Suprapubic skin (tissue), 4 donors: Measurements from ENCODE around the gene DNAH3. TPM values are rescaled to one million over a fixed set of nuclear protein-coding genes. Genes with fewer than 3 reads are reported as not detected.
"Not testable (repeated sequence)": the region's sequence is repeated elsewhere in the genome, so short reads cannot be mapped to it uniquely, and the experiment has no call there.

ENCODE experiments used
- DNase-seq, 2 donors: peaks; one replicate each; pipeline ENCODE4 v3.0.0-alpha.2; 2019; ENCODE audit warnings: low spot score in 2 of 2
- H3K27ac ChIP-seq: fragments of 200-600 bp; sonication (generic); one replicate; pipeline ENCODE4 v1.5.1; 2019
- H3K27me3 ChIP-seq: fragments of 200-600 bp; sonication (generic); one replicate; pipeline ENCODE4 v1.5.1; 2019
- H3K36me3 ChIP-seq: fragments of 200-600 bp; sonication (generic); one replicate; pipeline ENCODE4 v1.5.1; 2019
- H3K4me1 ChIP-seq: fragments of 200-600 bp; sonication (generic); one replicate; pipeline ENCODE4 v1.5.1; 2019
- H3K4me3 ChIP-seq: fragments of 200-600 bp; sonication (generic); one replicate; pipeline ENCODE4 v1.5.1; 2019; ENCODE audit warnings: mild to moderate bottlenecking
- H3K9me3 ChIP-seq: fragments of 200-600 bp; sonication (generic); one replicate; pipeline ENCODE4 v1.5.1; 2019
- EP300 ChIP-seq: sonication (generic); formaldehyde crosslinking; IDR thresholded peaks from one replicate; pipeline ENCODE4 v1.6.1; 2017; ENCODE audit warnings: antibody characterized with exemption
- POLR2A ChIP-seq, 2 donors: fragments of 450-650 bp; IDR thresholded peaks; one replicate each; pipeline ENCODE4 v1.6.1; 2017; ENCODE audit warnings: antibody characterized with exemption in 2 of 2, mild to moderate bottlenecking in 2 of 2, moderate library complexity in 2 of 2
- POLR2AphosphoS5 ChIP-seq, 3 donors: sonication (generic); formaldehyde crosslinking; IDR thresholded peaks; one replicate each; pipeline ENCODE4 v1.6.1; 2017; ENCODE audit warnings: antibody characterized with exemption in 3 of 3
- WGBS: methylation state at CpG from one replicate; pipeline ENCODE4 v1.1.5; 2018; 5-methylcytosine and 5-hydroxymethylcytosine counted together
- total RNA-seq, 4 donors: library from RNA; depleted of rRNA; stranded (reverse); fragments of >200 nt; gene quantifications; one replicate each; pipeline ENCODE4 v1.1.0, GENCODE V29; 2016
- TF ChIP-seq, protein P1 (sequence below), 2 donors: fragments of 200-600 bp in 1 of 2; fragments of 450-650 bp in 1 of 2; sonication (generic) in 1 of 2; IDR thresholded peaks; one replicate each; pipeline ENCODE4 v1.5.1; 2016 to 2019; ENCODE audit warnings: antibody characterized with exemption in 2 of 2, mild to moderate bottlenecking in 1 of 2, moderate library complexity in 1 of 2

The DNAH3 gene
- total RNA-seq, 4 donors from 2014 or later = 1.0 to 4.0 (median 1.6) TPM

DNA sequence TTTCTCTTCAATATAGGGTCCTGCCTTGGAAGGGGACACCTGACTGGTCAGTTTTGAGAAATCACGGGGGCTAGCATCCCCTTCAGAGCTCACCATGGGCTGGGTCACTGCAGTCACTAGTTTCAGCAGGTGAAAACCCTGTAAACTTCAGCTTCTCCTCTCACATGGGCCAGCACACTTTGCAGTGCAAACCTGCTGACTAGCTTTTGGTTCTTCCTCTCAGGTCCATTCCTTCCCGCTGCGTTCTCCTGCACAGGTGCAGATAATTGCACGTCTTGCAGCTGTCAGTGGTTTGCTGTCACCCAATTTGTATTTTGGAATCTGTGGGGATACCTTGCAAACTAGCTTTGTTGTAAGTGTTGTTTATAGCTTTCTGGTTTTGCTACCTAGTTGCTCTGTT is 154.9 kb downstream of the DNAH3 start:
- WGBS = 70% methylated on average over 4 of the region's 4 CpGs
- Histone ChIP-seq H3K27me3 (no peaks in the 10 kb centered on the region), H3K36me3 (no peaks in the 10 kb centered on the region), H3K4me3 (no peak overlapping the region), H3K9me3 (no peaks in the 10 kb centered on the region), H3K27ac (no peak overlapping the region), H3K4me1 (no peaks in the 10 kb centered on the region)
- no peak for DNase-seq
- TF ChIP-seq EP300 (no peak), POLR2AphosphoS5 (IDR thresholded peaks at IDR 0.05) (no peak), POLR2A (IDR thresholded peaks at IDR 0.05) (no peak)
- TF ChIP-seq, protein P1, sequence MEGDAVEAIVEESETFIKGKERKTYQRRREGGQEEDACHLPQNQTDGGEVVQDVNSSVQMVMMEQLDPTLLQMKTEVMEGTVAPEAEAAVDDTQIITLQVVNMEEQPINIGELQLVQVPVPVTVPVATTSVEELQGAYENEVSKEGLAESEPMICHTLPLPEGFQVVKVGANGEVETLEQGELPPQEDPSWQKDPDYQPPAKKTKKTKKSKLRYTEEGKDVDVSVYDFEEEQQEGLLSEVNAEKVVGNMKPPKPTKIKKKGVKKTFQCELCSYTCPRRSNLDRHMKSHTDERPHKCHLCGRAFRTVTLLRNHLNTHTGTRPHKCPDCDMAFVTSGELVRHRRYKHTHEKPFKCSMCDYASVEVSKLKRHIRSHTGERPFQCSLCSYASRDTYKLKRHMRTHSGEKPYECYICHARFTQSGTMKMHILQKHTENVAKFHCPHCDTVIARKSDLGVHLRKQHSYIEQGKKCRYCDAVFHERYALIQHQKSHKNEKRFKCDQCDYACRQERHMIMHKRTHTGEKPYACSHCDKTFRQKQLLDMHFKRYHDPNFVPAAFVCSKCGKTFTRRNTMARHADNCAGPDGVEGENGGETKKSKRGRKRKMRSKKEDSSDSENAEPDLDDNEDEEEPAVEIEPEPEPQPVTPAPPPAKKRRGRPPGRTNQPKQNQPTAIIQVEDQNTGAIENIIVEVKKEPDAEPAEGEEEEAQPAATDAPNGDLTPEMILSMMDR (IDR thresholded peaks at IDR 0.05) = no peak

DNA sequence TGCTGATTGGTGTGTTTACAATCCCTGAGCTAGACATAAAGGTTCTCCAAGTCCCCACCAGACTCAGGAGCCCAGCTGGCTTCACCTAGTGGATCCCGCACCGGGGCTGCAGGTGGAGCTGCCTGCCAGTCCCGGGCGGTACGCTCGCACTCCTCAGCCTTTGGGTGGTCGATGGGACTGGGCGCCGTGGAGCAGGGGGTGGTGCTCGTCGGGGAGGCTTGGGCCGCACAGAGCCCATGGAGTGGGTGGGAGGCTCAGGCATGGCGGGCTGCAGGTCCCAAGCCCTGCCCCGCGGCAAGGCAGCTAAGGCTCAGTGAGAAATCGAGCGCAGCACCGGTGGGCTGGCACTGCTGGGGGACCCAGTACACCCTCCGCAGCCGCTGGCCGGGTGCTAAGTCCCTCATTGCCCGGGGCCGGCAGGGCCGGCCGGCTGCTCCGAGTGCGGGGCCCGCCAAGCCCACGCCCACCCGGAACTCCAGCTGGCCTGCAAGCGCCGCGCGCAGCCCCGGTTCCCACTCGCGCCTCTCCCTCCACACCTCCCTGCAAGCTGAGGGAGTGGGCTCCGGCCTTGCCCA is 161.1 kb downstream of the DNAH3 start:
- H3K4me3 ChIP-seq, H3K27ac ChIP-seq, H3K4me1 ChIP-seq, H3K9me3 ChIP-seq, DNase-seq, H3K27me3 ChIP-seq, H3K36me3 ChIP-seq: not testable (repeated sequence)
- WGBS = 84% methylated on average over 5 of the region's 38 CpGs

DNA sequence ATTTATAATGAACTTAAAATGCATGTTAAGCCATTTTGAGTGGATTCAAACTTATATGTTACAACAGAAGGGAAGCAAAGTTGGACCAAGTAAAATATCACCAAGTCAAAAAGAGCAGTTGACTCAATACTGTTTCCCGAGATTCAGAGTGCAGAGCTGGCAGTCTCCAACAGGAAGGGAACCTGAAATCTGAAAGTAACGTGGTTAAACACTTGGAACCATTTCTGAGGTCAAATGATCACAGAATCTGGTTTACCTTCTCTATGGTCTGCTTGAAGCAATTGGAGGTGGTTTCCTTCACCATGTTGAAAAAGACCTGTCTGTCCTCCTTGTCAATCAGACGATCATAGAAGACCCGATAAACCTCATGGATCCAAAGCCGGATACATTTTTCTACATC is 163.6 kb downstream of the DNAH3 start:
- Histone ChIP-seq H3K36me3 (no peaks in the 10 kb centered on the region), H3K4me1 (no peaks in the 10 kb centered on the region), H3K9me3 (no peaks in the 10 kb centered on the region), H3K27me3 (no peaks in the 10 kb centered on the region), H3K27ac (no peak overlapping the region), H3K4me3 (no peak overlapping the region)
- DNase-seq = no peak
- TF ChIP-seq POLR2A (IDR thresholded peaks at IDR 0.05) (no peak), EP300 (no peak), POLR2AphosphoS5 (IDR thresholded peaks at IDR 0.05) (no peak)
- TF ChIP-seq, protein P1 (IDR thresholded peaks at IDR 0.05) = no peak
- WGBS = 81% methylated on average over 5 of the region's 5 CpGs

DNA sequence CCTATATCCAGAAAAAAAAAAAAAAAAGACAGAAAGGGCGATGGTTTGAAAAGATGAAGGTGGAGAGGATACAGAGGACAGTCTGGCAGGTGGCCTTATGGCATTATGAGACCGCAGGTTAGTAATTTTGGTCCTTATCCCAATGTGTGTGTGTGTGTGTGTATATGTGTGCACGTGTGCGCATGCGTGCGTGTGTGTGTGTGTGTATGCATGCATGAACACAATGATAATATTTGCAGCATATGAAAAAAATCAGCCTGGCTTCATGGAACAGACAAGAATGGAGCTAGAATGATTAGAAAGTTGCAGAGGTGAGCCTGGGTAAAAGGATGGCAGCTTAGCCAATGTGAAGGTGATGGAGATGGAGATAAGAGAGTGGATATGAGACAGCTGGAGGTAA is 166.6 kb downstream of the DNAH3 start:
- Histone ChIP-seq H3K27me3 (no peaks in the 10 kb centered on the region), H3K9me3 (no peaks in the 10 kb centered on the region), H3K4me1 (no peaks in the 10 kb centered on the region), H3K27ac (no peak overlapping the region), H3K36me3 (no peaks in the 10 kb centered on the region), H3K4me3 (no peak overlapping the region)
- TF ChIP-seq, protein P1 (IDR thresholded peaks at IDR 0.05) = no peak
- TF ChIP-seq EP300 (no peak), POLR2A (IDR thresholded peaks at IDR 0.05) (no peak), POLR2AphosphoS5 (IDR thresholded peaks at IDR 0.05) (no peak)
- DNase-seq = no peak
- WGBS = 95% methylated on average over 6 of the region's 6 CpGs

DNA sequence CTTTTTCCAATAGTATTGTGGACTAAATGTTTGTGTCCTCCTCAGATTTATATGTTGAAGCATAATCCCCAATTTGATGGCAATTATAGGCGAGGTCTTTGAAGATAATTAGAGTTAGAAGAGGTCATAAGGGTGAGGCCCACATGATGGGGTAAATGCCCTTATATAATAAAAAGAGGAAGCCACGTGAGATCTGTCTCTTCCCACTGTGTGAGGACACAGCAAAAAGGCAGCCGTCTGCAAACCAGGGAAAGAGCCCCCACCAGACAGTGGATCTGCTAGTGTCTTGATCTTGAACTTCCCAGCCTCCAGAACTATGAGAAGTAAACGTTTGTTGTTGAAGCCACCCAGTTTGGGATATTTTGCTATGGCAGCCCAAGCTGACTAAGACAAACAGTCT is 174.1 kb downstream of the DNAH3 start:
- no peak for TF ChIP-seq POLR2A (IDR thresholded peaks at IDR 0.05)
- no peak for TF ChIP-seq EP300
- TF ChIP-seq, protein P1 (IDR thresholded peaks at IDR 0.05) = no peak
- no peak for TF ChIP-seq POLR2AphosphoS5 (IDR thresholded peaks at IDR 0.05)
- no peaks in the 10 kb centered on the region for H3K9me3 ChIP-seq
- WGBS = 73% methylated on average over 4 of the region's 4 CpGs

DNA sequence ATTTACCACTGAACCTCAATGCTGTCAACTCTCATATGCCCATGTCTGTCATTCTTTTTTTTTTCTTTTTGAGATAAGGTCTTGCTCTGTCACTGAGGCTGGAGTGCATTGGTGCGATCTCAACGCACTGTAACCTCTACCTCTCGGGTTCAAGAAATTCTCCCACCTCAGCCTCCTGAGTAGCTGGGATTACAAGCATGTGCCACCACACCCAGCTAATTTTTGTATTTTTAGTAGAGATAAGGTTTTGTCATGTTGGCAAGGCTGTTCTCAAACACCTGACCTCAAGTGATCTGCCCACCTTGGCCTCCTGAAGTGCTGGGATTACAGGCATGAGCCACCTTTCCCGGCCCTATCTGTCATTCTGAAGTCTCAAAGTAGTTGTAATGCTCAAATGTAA is 177.4 kb downstream of the DNAH3 start:
- not testable (repeated sequence) for H3K36me3 ChIP-seq, H3K27ac ChIP-seq, H3K4me3 ChIP-seq

More for the DNA sequence above, 174.1 kb downstream of the DNAH3 start:
- H3K36me3 ChIP-seq = no peaks in the 10 kb centered on the region
- H3K4me3 ChIP-seq = no peak overlapping the region
- peaks cover 4% of the 10 kb centered on the region for H3K4me1 ChIP-seq
- no peak overlapping the region for H3K27ac ChIP-seq
- DNase-seq = no peak
- H3K27me3 ChIP-seq = no peaks in the 10 kb centered on the region

More for the DNA sequence above, 177.4 kb downstream of the DNAH3 start:
- H3K4me1 ChIP-seq = peaks cover 11% of the 10 kb centered on the region
- not testable (repeated sequence) for DNase-seq, H3K9me3 ChIP-seq, H3K27me3 ChIP-seq
- 80% methylated on average over 4 of the region's 4 CpGs for WGBS
